ENCODE measurements around the gene CSF1R. TPM values are rescaled to one million over a fixed set of nuclear protein-coding genes. Genes with fewer than 3 reads are reported as not detected.

Gene CSF1R
- total RNA-seq, 1 donor, result under 0.01 TPM

DNA sequence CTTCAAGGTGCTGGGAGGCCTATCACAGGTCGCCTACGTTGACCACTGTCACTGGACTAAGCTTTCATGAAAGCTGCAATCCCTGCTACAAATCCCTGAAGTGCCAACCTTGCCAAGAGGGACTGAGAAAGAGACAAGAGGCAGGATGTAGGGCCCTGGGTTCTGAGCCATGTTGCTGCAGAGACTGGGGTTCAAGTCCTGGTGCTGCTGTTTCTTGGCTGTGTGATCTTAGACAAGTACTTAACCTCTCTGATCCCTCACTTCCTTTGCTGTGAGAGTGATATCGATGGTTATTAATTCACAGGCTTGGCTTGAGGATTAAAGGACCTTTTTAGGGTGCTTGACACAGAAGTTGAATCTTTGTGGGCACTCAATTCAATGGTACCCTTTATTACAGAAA is 15.5 kb downstream of the CSF1R start:
- no peak for TF ChIP-seq CTCF (IDR thresholded peaks at IDR 0.05; ENCODE audit: insufficient read depth, low read length)
- H3K4me3 ChIP-seq (ENCODE audit: low read depth, low read length), result no peak overlapping the region
- no peak for DNase-seq (ENCODE audit: low read depth)

DNA sequence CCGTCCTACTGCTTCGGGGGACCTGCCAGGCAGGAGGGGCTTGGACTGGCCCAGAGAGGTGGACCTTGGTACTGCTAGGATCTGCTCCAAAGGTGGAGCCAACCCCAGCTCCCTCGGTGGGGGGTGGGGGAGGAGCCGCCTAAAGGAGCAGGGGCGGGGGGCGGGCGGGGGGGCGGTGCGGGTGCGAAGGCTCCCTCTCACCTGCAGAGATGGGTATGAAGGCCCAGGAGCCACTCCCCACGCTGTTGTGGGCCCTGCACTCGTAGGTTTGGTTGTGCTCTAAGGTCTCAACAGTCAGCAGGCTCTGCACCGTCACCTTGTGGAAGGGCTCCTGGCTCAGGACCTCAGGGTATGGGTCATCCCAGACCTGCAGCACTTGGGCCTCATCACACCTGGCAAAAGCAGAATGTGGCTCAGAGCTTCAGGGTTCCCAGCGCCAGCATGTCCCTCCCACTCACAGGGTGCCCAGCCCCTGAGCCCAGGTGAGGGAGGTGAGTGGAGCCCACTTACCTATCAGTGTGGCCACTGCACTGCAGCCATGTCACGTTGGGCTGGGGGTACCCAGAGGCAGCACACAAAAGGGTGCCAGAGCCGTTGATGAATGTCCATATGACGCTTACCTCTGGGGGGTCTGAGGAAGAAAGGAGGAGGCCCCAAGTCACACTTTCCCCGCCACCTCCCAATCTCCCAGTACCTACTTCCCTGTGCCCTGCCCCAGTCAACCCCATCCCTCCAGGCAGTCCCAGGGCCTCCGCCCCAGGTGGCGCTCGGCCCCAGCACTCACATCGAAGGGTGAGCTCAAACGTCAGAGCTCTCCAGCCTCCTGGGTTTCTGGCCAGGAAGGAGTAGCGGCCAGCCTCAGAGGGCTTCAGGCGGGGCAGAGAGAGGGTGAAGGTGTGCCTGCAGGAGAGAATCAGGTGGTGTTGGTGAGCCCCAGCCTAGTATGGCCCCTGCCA is 16.4 kb downstream of the CSF1R start:
- H3K4me3 ChIP-seq (ENCODE audit: low read depth, low read length), result no peak overlapping the region
- no peak for TF ChIP-seq CTCF (IDR thresholded peaks at IDR 0.05; ENCODE audit: insufficient read depth, low read length)
- DNase-seq (ENCODE audit: low read depth), result no peak

DNA sequence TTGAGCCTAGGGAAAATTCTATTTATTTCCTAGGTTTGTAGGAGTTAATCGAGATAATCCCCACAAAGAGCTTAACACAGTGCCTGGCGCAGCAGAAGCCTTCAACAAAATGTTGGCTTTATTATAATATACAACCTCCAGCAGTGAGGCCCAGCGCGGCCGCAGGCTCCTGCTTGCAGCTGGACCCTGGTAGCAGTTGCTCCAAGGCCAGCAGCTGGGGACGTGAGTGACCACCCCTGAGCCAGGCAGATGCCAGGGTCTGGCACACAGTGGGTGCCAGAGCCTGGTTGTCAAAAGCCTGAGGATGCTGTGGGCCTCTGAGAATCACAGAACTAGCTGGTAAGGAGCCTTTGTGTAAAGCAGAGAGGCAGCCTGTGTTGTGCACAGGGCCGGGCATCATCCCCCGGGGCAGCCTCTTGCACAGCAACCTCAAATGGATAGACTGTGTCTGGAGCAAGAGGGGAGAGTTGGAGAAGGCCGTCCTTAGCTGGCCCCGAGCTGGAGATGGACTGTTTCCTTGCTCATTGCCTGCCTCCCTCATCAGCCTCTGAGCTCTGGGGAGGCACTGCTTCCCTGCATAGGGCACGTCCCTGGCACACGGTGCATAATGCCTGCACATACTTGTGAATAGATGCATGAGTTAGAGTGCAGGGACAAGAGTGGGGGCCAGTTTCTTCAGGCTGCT is 17.3 kb downstream of the CSF1R start:
- no peak overlapping the region for H3K4me3 ChIP-seq (ENCODE audit: low read depth, low read length)
- DNase-seq (ENCODE audit: low read depth), result no peak
- TF ChIP-seq CTCF (IDR thresholded peaks at IDR 0.05; ENCODE audit: insufficient read depth, low read length), result no peak

GRCh38 chr5:150068472-150068871 is 17.9 kb downstream of the CSF1R start:
- DNase-seq (ENCODE audit: low read depth), result no peak
- TF ChIP-seq CTCF (IDR thresholded peaks at IDR 0.05; ENCODE audit: insufficient read depth, low read length), result no peak
- no peak overlapping the region for H3K4me3 ChIP-seq (ENCODE audit: low read depth, low read length)

GRCh38 chr5:150068071-150068470 is 18.3 kb downstream of the CSF1R start:
- TF ChIP-seq CTCF (IDR thresholded peaks at IDR 0.05; ENCODE audit: insufficient read depth, low read length), result no peak
- no peak overlapping the region for H3K4me3 ChIP-seq (ENCODE audit: low read depth, low read length)
- no peak for DNase-seq (ENCODE audit: low read depth)

- DNase-seq (ENCODE audit: low read depth), result no peak
- TF ChIP-seq CTCF (IDR thresholded peaks at IDR 0.05; ENCODE audit: insufficient read depth, low read length), result no peak
- H3K4me3 ChIP-seq (ENCODE audit: low read depth, low read length), result no peak overlapping the region
Observed at GRCh38 chr5:150067405-150067960, 18.9 kb downstream of the CSF1R start.
